SK-N-SH (cell line): Measurements from ENCODE around the gene DCAF6.

Experiments used
- EP300 ChIP-seq, 2 experiments: IDR thresholded peaks; 2 replicates each; pipeline versions ENCODE4 v1.4.0 to v1.6.1; 2012; ENCODE audit warnings: borderline replicate concordance in 1 of 2, low read depth in 1 of 2, low read length in 1 of 2
- EZH2phosphoT487 ChIP-seq: fragments of 200-600 bp; sonication (generic); IDR thresholded peaks from 2 replicates; pipeline ENCODE4 v1.6.1; 2017; ENCODE audit warnings: low read depth, mixed run types, mild to moderate bottlenecking, antibody characterized with exemption, moderate library complexity, borderline replicate concordance
- JUND ChIP-seq: IDR thresholded peaks from 2 replicates; pipeline ENCODE4 v1.4.0; 2012
- NRF1 ChIP-seq: IDR thresholded peaks from 2 replicates; pipeline ENCODE4 v1.6.1; 2012; ENCODE audit warnings: low read depth, mild to moderate bottlenecking, low read length
- POLR2AphosphoS5 ChIP-seq: IDR thresholded peaks from 2 replicates; pipeline ENCODE4 v1.6.1; 2012; ENCODE audit warnings: low read depth, low read length
- USF1 ChIP-seq: IDR thresholded peaks from 2 replicates; pipeline ENCODE4 v1.4.0; 2012; ENCODE audit warnings: low read depth, borderline replicate concordance
- TF ChIP-seq, protein P1 (sequence below): fragments of 200-600 bp; sonication (generic); IDR thresholded peaks from 2 replicates; pipeline ENCODE4 v1.6.1; 2017; ENCODE audit warnings: antibody characterized with exemption, mild to moderate bottlenecking, moderate library complexity
- TF ChIP-seq, protein P2 (sequence below): fragments of 150-350 bp; IDR thresholded peaks from 2 replicates; pipeline ENCODE4 v1.6.1; 2017; ENCODE audit warnings: antibody characterized with exemption, low read length, low read depth, borderline replicate concordance
- TF ChIP-seq, protein P3 (sequence below): IDR thresholded peaks from 2 replicates; pipeline ENCODE4 v1.4.0; 2012; ENCODE audit warnings: low read depth, borderline replicate concordance

DNA sequence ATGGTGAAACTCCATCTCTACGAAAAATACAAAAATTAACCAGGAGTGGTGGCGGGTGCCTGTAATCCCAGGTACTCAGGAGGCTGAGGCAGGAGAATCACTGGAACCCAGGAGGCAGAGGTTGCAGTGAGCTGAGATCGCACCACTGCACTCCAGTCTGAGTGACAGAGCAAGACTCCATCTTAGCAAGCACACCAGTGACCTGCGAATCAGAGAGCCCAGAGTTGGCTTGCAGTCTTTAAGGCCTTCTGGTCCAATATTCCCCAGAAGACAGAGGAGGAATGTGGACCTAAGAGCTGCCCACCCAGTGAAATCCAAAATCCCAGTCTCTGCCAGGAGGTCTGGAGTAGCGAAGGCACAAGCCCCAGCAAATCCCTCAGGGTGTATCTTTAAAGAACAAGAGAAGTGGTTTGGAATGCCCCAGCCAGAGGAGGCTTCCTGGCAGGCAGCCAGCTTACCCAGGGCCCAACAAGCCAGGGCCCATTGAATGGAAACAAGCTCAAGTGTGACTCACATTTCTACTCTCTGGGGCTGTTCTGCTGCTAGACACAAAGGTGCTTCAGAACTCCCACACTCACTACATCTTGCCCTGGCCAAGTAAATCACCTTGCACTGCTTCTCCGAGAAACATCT lies 176.3 kb downstream of the DCAF6 start:
- no peak for TF ChIP-seq POLR2AphosphoS5
- TF ChIP-seq, protein P1, sequence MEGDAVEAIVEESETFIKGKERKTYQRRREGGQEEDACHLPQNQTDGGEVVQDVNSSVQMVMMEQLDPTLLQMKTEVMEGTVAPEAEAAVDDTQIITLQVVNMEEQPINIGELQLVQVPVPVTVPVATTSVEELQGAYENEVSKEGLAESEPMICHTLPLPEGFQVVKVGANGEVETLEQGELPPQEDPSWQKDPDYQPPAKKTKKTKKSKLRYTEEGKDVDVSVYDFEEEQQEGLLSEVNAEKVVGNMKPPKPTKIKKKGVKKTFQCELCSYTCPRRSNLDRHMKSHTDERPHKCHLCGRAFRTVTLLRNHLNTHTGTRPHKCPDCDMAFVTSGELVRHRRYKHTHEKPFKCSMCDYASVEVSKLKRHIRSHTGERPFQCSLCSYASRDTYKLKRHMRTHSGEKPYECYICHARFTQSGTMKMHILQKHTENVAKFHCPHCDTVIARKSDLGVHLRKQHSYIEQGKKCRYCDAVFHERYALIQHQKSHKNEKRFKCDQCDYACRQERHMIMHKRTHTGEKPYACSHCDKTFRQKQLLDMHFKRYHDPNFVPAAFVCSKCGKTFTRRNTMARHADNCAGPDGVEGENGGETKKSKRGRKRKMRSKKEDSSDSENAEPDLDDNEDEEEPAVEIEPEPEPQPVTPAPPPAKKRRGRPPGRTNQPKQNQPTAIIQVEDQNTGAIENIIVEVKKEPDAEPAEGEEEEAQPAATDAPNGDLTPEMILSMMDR, result no peak
- TF ChIP-seq NRF1, result no peak
- TF ChIP-seq EP300 (IDR thresholded peaks at IDR 0.05; ENCODE audit: borderline replicate concordance in 1 of 2, low read depth in 1 of 2, low read length in 1 of 2), result no peak
- TF ChIP-seq JUND, result no peak; the same call in 1 of the 2 replicates
- TF ChIP-seq, protein P2, sequence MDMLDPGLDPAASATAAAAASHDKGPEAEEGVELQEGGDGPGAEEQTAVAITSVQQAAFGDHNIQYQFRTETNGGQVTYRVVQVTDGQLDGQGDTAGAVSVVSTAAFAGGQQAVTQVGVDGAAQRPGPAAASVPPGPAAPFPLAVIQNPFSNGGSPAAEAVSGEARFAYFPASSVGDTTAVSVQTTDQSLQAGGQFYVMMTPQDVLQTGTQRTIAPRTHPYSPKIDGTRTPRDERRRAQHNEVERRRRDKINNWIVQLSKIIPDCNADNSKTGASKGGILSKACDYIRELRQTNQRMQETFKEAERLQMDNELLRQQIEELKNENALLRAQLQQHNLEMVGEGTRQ, result no peak
- no peak for TF ChIP-seq EZH2phosphoT487
- TF ChIP-seq, protein P3, sequence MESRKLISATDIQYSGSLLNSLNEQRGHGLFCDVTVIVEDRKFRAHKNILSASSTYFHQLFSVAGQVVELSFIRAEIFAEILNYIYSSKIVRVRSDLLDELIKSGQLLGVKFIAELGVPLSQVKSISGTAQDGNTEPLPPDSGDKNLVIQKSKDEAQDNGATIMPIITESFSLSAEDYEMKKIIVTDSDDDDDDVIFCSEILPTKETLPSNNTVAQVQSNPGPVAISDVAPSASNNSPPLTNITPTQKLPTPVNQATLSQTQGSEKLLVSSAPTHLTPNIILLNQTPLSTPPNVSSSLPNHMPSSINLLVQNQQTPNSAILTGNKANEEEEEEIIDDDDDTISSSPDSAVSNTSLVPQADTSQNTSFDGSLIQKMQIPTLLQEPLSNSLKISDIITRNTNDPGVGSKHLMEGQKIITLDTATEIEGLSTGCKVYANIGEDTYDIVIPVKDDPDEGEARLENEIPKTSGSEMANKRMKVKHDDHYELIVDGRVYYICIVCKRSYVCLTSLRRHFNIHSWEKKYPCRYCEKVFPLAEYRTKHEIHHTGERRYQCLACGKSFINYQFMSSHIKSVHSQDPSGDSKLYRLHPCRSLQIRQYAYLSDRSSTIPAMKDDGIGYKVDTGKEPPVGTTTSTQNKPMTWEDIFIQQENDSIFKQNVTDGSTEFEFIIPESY, result no peak
- TF ChIP-seq USF1, result no peak
